Transverse colon (tissue), 4 donors: Measurements from ENCODE around the gene CSTF3.

ENCODE experiments used
- CTCF ChIP-seq, 5 experiments: fragments of 200-600 bp in 3 of 5; fragments of 450-650 bp in 2 of 5; sonication (generic) in 3 of 5; IDR thresholded peaks; 1 replicate in 2 of 5; 2 replicates in 3 of 5; pipeline ENCODE4 v1.5.1; 2016 to 2017; ENCODE audit warnings: antibody characterized with exemption in 5 of 5, inconsistent platforms in 3 of 5, mild to moderate bottlenecking in 2 of 5, moderate library complexity in 1 of 5
- EP300 ChIP-seq: sonication (generic); formaldehyde crosslinking; IDR thresholded peaks from one replicate; pipeline ENCODE4 v1.6.1; 2017; ENCODE audit warnings: antibody characterized with exemption, low read depth
- POLR2A ChIP-seq: fragments of 450-650 bp; IDR thresholded peaks from one replicate; pipeline ENCODE4 v1.6.1; 2016; ENCODE audit warnings: antibody characterized with exemption, mild to moderate bottlenecking, moderate library complexity
- POLR2AphosphoS5 ChIP-seq, 3 donors: sonication (generic); formaldehyde crosslinking; IDR thresholded peaks; one replicate each; pipeline ENCODE4 v1.6.1; 2016; ENCODE audit warnings: antibody characterized with exemption in 3 of 3

GRCh38 chr11:33083918-33084317, 77.4 kb downstream of the CSTF3 start:
- TF ChIP-seq CTCF (IDR thresholded peaks at IDR 0.05) (no peak), POLR2A (no peak), EP300 (no peak), POLR2AphosphoS5 (IDR thresholded peaks at IDR 0.05) (no peak)
